Stimulated activated naive CD8-positive, alpha-beta T cell treated with anti-CD3 and anti-CD28 coated beads, Interleukin-15, amount 100 ng/mL, for 72 hours (primary cell): ENCODE measurements around the gene TGDS.
"Not testable (repeated sequence)": the region's sequence is repeated elsewhere in the genome, so short reads cannot be mapped to it uniquely, and the experiment has no call there.

Experiments
- ATAC-seq: fragments of 150-1000 bp; cut with Tn5 transposase; 2 replicates; pipeline ENCODE4 v1.10.0; 2021; ENCODE audit warnings: mild to moderate bottlenecking, moderate library complexity
- DNase-seq, 2 donors: peaks; one replicate each; pipeline ENCODE4 v3.0.0; 2021 to 2022
- H3K27ac Mint-ChIP-seq, 2 donors: one replicate each; pipeline ENCODE4 v1.8.0; 2022; ENCODE audit warnings: mild to moderate bottlenecking in 2 of 2, mixed read lengths in 2 of 2, moderate library complexity in 2 of 2
- H3K27me3 Mint-ChIP-seq: one replicate; pipeline ENCODE4 v1.8.0; 2022; ENCODE audit warnings: mixed read lengths
- H3K4me1 Mint-ChIP-seq: one replicate; pipeline ENCODE4 v1.8.0; 2022; ENCODE audit warnings: mild to moderate bottlenecking, mixed read lengths
- H3K4me3 Mint-ChIP-seq, 2 donors: one replicate each; pipeline ENCODE4 v1.8.0; 2022; ENCODE audit warnings: mild to moderate bottlenecking in 2 of 2, mixed read lengths in 2 of 2, moderate library complexity in 1 of 2
- H3K9me3 Mint-ChIP-seq, 2 donors: one replicate each; pipeline ENCODE4 v1.8.0; 2022; ENCODE audit warnings: mixed read lengths in 2 of 2

Gene TGDS

GRCh38 chr13:94595950-94596574 is at the start of gene TGDS:
TGDS (minus strand) TSS chr13:94596152; CDS start chr13:94596136, 16 bp downstream.
- Mint-ChIP-seq H3K27ac (peak within 1 kb of the TSS; percentile 95 to 96), H3K9me3 (peaks cover 9% of the 10 kb centered on the region in 2 donors), H3K27me3 (no peaks in the 10 kb centered on the region), H3K4me3 (peak within 1 kb of the TSS; percentile 79 to 96), H3K4me1 (peaks cover 40% of the 10 kb centered on the region)
- ATAC-seq (peak; percentile 97), DNase-seq (peak; percentile 83 to 93)

- Mint-ChIP-seq H3K4me1 (no peaks in the 10 kb centered on the region), H3K4me3 (no peak overlapping the region), H3K27ac (no peak overlapping the region), H3K9me3 (peaks cover 0 to 7% of the 10 kb centered on the region in 2 donors), H3K27me3 (peaks cover 7% of the 10 kb centered on the region)
- no peak for ATAC-seq
- DNase-seq: no peak
These were observed 45.5 kb upstream of the TGDS start for GRCh38 chr13:94641409-94641941.

GRCh38 chr13:94640721-94641120 is 44.8 kb upstream of the TGDS start:
- peaks cover 0 to 7% of the 10 kb centered on the region in 2 donors for H3K9me3 Mint-ChIP-seq
- ATAC-seq: no peak

GRCh38 chr13:94637677-94638076 is 41.7 kb upstream of the TGDS start:
- not testable (repeated sequence) for H3K4me3 Mint-ChIP-seq, H3K27me3 Mint-ChIP-seq, DNase-seq, H3K9me3 Mint-ChIP-seq, H3K27ac Mint-ChIP-seq, ATAC-seq, H3K4me1 Mint-ChIP-seq

More at GRCh38 chr13:94640721-94641120, 44.8 kb upstream of the TGDS start:
- peaks cover 7% of the 10 kb centered on the region for H3K27me3 Mint-ChIP-seq
- DNase-seq: no peak
- no peak overlapping the region for H3K27ac Mint-ChIP-seq
- H3K4me1 Mint-ChIP-seq: no peaks in the 10 kb centered on the region
- no peak overlapping the region for H3K4me3 Mint-ChIP-seq

GRCh38 chr13:94636942-94637578 is 41.1 kb upstream of the TGDS start:
- Mint-ChIP-seq H3K4me3 (no peak overlapping the region), H3K27me3 (peaks cover 7% of the 10 kb centered on the region), H3K9me3 (peaks cover 0 to 7% of the 10 kb centered on the region in 2 donors), H3K4me1 (no peaks in the 10 kb centered on the region), H3K27ac (no peak overlapping the region)
- no peak for ATAC-seq
- DNase-seq: no peak

GRCh38 chr13:94636096-94636495 is 40.1 kb upstream of the TGDS start:
- not testable (repeated sequence) for H3K4me3 Mint-ChIP-seq, H3K27ac Mint-ChIP-seq, DNase-seq, H3K27me3 Mint-ChIP-seq, ATAC-seq, H3K4me1 Mint-ChIP-seq, H3K9me3 Mint-ChIP-seq

- Mint-ChIP-seq H3K4me1 (no peaks in the 10 kb centered on the region), H3K27ac (no peak overlapping the region), H3K4me3 (no peak overlapping the region), H3K9me3 (no peaks in the 10 kb centered on the region), H3K27me3 (no peaks in the 10 kb centered on the region)
- DNase-seq (no peak), ATAC-seq (peak; percentile 53)
These were observed 36.5 kb upstream of the TGDS start for GRCh38 chr13:94632226-94632980.

- ATAC-seq (no peak), DNase-seq (no peak)
- Mint-ChIP-seq H3K27ac (no peak overlapping the region), H3K4me1 (no peaks in the 10 kb centered on the region), H3K9me3 (no peaks in the 10 kb centered on the region), H3K27me3 (no peaks in the 10 kb centered on the region), H3K4me3 (no peak overlapping the region)
These were observed 34.9 kb upstream of the TGDS start for GRCh38 chr13:94630858-94631257.

GRCh38 chr13:94623316-94623715 is 27.4 kb upstream of the TGDS start:
- Mint-ChIP-seq H3K27me3 (no peaks in the 10 kb centered on the region), H3K27ac (no peak overlapping the region), H3K9me3 (no peaks in the 10 kb centered on the region), H3K4me1 (no peaks in the 10 kb centered on the region), H3K4me3 (no peak overlapping the region)
- ATAC-seq (no peak), DNase-seq (no peak)

GRCh38 chr13:94622344-94622743 is 26.4 kb upstream of the TGDS start:
- no peaks in the 10 kb centered on the region for H3K4me1 Mint-ChIP-seq
- H3K4me3 Mint-ChIP-seq: no peak overlapping the region
- H3K27ac Mint-ChIP-seq: no peak overlapping the region
- no peaks in the 10 kb centered on the region for H3K27me3 Mint-ChIP-seq
- no peaks in the 10 kb centered on the region for H3K9me3 Mint-ChIP-seq
- DNase-seq: no peak
- no peak for ATAC-seq

- Mint-ChIP-seq H3K4me3 (no peak overlapping the region), H3K27ac (no peak overlapping the region), H3K27me3 (no peaks in the 10 kb centered on the region), H3K4me1 (peaks cover 7% of the 10 kb centered on the region), H3K9me3 (no peaks in the 10 kb centered on the region)
- ATAC-seq (peak; percentile 49), DNase-seq (no peak)
These were observed 24.4 kb upstream of the TGDS start for GRCh38 chr13:94620286-94620896.

- no peak overlapping the region for H3K27ac Mint-ChIP-seq
- H3K27me3 Mint-ChIP-seq: no peaks in the 10 kb centered on the region
- DNase-seq (peak in 1 of 2 donors; percentile 29), ATAC-seq (peak; percentile 67)
- peaks cover 7% of the 10 kb centered on the region for H3K4me1 Mint-ChIP-seq
- H3K9me3 Mint-ChIP-seq: no peaks in the 10 kb centered on the region
- no peak overlapping the region for H3K4me3 Mint-ChIP-seq
These were observed 21.5 kb upstream of the TGDS start for GRCh38 chr13:94617389-94618000.

GRCh38 chr13:94613051-94613450 is 17.1 kb upstream of the TGDS start:
- ATAC-seq (no peak), DNase-seq (no peak)
- Mint-ChIP-seq H3K4me3 (no peak overlapping the region), H3K27me3 (no peaks in the 10 kb centered on the region), H3K27ac (no peak overlapping the region), H3K4me1 (peaks cover 9% of the 10 kb centered on the region), H3K9me3 (no peaks in the 10 kb centered on the region)

- Mint-ChIP-seq H3K4me1 (peaks cover 16% of the 10 kb centered on the region), H3K4me3 (no peak overlapping the region), H3K9me3 (no peaks in the 10 kb centered on the region), H3K27me3 (no peaks in the 10 kb centered on the region), H3K27ac (no peak overlapping the region)
- DNase-seq (no peak), ATAC-seq (no peak)
These were observed 16.1 kb upstream of the TGDS start for GRCh38 chr13:94612050-94612449.

GRCh38 chr13:94610475-94610874 is 14.5 kb upstream of the TGDS start:
- Mint-ChIP-seq H3K4me3 (no peak overlapping the region), H3K9me3 (no peaks in the 10 kb centered on the region), H3K27me3 (no peaks in the 10 kb centered on the region), H3K27ac (peak overlapping the region in 1 of 2 donors; percentile 69), H3K4me1 (peaks cover 15% of the 10 kb centered on the region)
- ATAC-seq (no peak), DNase-seq (no peak)
